ENCODE measurements around the gene CACNB1.
A peak's percentile ranks its signal among the peaks of the same experiment; 100 is the strongest.
"Not testable (repeated sequence)": the region's sequence is repeated elsewhere in the genome, so short reads cannot be mapped to it uniquely, and the experiment has no call there.

The CACNB1 gene

DNA sequence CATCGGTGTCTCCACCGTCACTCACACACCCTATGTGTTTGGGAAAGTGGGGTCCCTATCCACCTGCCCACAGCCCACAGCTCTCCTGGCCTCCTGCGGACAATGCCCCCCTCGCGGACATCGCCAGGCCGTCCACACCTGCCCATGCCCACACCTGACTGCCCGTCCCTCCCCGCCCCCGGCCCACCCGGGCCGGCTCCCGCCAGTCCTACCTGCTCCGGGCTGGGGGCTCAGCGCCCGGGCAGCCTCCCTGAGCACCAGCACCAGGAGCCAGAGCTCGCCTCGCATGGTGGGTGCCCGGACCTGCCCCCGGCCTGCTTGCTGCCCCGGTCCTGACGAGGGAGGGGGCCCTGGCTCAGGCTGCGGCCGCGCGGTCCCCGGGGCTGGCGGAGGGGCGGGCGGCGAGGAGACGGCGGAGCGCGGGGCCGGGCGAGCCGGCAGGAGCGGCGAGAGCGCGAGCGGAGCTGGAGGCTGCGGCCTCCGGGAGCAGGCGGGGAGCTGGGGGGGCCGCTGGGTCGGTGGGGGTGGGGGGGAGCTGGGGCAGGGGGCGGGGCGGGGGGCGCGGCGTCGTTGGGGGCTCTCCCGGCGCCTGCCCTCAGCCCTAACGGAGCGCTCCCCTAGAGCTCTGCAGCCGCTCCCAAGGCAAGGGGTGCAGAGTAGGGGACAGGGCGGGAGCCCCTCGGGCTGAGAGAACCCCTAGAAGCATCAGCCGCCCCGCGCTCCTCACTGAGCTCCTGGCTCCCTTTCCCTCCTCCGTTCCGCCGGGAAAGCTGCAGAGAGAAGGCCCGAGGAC, 46.1 kb downstream of the CACNB1 start, which contains the start of gene PLXDC1:
PLXDC1 (minus strand) TSS at position 488 of the 793 bp plus-strand sequence; CDS start at position 288, 200 bp downstream.
- DNase-seq (ENCODE audit: low spot score): no peak

DNA sequence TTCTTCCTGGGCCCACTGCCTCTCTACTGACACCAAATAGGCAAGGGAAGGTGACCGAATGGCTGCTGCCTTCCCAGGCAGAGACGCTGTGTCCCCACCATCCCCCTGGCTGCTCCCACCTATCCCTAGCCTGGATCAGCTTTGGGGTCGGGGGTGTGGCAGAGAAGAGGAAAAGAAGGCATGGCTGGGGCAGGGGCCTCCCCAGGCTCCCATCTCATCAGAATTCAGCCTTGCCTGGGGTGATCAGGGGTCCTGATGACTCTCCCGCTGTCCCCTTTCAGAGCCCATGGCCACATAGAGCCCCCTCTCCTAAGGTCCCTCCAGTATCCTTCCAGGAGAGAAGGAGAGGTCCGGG, 46.7 kb downstream of the CACNB1 start:
- no peak for DNase-seq (ENCODE audit: low spot score)

DNA sequence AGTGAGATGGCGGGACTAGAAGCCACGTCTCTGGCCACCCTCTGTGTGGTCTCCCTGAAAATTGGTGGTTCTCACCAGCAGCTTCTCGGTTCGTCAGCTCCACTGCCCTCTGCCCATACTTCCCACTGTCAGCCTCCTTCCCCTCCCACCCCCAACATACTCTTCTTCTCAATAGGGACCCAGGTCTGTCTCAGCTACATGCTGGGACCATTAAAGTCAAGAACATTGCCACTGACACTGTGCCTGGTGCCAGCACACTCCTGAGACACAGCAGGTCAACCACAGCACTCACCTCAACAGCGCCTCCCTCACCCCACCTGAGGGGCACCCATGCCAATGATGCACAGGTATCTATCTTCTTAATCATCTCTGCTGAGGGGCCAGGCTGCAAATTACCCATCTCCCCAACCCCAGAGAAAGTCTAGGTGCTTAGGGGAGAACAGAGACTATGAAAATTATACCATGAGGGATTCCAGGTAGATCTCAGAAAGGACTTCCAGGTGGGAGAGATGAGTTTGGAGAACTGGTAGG, 47.3 kb downstream of the CACNB1 start:
- no peak for DNase-seq (ENCODE audit: low spot score)

DNA sequence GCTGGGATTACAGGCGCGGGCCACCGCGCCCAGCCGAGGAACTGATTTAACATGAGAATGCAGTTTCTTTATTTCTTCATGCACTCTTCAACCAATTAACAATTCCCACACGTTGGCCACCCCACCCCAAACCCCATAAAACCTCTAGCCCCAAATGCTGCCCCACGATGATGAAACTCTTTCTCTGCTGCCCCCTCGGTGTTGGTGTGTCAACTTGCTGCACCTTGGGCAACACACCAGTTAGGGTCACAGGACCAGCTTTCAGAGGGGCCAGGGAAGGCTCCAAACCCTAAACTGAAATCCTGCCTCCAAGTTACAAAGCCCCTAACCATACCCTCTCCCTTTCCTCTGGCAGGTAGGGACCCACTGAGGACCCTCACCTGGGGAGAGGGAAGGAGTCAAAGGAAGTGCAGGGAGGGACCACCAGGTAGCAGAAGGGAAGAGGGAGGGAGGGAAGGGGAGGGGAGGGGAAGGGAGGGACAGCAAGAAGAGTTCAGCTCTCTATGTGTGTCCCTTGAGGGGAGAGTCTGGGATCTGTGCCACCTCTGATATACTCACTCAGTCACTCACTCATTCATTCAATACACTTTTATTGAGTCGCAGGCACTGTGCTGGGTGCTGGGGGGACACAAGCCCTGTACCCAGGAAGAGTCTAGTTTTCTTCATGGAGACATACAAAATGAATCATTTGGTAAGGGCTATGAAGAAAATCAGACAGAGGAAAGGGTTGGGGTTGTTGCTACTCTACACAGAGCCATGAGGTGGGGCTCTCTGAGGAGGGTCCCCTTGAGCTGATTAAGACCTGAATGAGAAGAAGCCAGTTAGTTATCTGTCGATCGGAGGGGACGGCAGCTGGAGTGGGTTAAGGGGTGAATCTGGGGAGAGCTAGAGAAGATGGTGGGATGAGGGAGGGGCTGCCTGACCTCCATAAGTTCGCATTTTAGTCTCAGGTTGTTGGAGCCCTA, 50.0 kb downstream of the CACNB1 start:
- no peak for DNase-seq (ENCODE audit: low spot score)

DNA sequence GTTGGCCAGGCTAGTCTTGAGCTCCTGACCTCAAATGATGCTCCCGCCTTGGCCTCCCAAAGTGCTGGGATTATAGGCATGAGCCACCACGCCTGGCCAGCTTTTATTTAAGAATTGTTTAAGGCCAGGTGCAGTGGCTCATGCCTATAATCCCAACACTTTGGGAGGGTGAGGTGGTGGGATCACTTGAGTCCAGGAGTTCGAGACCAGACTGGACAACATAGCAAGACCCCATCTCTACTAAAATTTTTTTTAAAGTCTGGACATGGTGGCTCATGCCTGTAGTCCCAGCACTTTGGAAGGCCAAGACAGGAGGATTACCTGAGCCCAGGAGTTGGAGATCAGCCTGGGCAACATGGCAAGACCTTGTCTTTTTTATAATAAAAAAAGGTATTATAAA, 51.2 kb downstream of the CACNB1 start:
- no peak for DNase-seq (ENCODE audit: low spot score)

DNA sequence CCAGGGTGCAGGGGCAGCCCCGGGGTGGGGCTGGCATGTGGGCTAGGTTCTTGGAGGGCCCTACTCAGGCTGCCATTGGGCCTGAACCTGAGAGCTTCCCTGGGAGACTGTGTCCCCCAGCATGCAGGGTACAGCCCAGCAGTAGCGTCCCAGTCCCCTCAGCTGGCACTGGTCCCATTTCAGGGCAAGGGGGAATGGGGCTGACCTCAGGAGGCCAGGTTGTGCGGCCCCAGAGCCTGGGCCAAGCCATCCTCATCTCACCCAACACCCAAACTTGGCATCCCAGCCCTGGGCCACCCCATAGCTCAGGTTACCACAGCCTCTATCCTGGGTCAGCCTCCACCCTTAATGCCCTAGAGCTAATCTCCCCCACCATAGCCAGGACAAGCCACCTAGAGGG, 52.3 kb downstream of the CACNB1 start:
- no peak for DNase-seq (ENCODE audit: low spot score)

DNA sequence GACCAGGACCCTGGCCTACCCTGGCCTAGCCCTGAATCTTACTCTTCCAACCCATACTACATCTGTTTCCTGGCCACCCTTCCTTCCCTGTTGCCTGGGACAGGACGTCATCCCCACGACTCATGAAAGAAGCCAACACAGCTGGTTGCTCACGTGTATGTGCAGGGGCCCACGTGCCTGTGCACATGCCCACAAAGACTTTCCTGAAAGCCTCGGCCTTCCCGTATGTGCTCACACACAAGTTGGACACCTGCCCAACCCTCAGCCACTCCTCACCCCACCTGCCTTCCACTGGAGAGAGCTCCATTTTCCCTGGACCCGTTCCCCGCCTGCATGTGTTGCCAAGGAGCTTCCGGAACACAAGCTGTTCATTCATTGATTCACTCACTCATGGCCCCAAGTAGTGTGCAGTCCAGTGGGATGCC, 53.0 kb downstream of the CACNB1 start:
- DNase-seq (ENCODE audit: low spot score): peak; percentile 93

DNA sequence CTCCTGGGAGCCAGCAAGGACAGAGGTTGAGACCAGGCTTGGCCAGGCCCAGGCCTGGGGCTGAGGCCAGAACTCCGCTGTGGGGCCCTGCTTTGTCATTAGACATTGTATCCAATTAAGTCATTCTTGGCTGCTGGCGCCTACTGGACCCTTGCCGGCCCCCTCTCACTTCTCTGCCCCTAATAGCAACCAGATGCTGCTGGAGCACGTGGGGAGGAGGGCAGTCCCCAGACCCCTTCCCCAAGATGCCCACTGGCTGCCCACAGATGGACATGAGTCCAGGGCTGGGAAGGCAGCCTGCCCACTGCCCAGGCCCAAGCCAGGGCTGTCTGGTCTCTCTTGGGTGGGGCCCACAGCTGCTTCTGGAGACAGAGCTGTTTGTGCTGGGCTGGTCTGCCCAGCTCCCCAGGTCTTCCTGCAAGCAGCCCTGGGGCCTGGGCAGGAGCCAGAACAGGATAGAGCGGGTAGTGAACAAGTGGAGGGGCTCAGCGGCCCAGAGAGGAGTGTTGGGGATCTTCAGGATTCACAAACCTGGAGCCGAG, 53.8 kb downstream of the CACNB1 start:
- peak; percentile 89 for DNase-seq (ENCODE audit: low spot score)

DNA sequence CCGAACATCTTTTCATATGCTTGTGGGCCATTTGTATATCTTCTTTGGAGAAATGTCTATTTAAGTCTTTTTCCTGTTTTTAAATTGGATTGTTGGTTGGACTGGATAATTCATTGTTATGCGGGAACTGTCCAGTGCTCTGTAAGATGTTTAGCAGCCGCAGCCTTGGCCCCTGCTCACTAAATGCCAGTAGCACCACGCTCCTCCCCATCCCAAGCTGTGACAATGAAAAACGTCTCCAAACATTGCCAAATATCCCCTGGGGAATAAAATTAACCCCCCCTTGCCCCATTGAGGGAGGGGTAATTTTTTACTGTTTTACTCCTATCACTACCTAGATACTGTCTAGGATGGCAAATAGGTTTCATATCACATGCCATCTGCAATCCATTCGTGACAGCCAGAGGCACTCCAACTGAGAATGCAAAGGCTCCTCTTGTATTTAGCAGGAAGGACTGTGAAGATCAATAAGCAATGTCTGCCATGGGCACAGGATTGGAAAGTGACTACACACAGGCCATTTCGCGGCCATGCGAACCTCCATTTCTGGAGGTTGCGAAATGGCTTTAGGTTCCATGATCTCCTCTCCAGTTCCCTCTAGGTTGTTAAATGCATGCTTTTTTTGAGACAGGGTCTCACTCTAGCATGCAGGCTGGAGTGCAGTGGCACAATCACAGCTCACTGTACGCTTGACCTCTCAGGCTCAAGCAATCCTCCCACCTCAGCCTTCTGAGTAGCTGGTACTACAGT, 55.4 kb downstream of the CACNB1 start:
- no peak for DNase-seq (ENCODE audit: low spot score)

DNA sequence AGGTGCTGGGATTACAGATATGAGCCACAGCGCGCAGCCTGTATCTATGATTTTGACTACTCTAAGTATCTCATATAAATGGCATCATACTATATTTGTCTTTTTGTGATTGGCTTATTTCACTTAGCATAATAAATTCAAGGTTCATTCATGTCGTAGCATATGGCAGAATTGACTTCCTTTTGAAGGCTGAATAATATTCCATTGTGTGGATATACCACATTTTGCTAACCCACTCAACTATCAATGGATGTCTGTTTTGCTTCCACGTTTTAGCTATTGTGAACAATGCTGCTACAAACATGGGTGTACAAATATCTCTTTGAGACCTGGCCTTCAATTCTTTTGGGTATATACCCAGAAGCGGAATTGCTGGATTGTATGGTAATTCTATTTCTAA, 56.2 kb downstream of the CACNB1 start:
- DNase-seq (ENCODE audit: low spot score): no peak

DNA sequence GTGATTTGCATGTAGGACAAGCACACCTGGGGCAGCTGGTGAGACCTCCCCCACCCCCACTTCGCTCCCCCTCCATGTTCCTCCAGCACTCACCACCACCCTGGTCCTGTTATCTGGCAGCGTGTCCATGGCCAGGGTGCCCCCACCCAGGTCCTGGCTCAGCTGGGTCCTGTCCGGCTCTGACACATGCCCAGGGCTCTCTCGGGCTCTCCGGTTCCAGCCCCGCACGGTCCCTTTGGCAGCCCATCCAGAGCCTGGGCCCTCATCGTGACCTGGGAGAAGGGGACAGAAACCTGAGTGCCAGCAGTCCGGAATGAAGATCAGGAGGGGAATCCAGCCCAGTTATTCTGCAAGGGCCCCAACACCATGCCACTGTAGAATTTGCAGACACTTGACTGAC, 57.9 kb downstream of the CACNB1 start:
- DNase-seq (ENCODE audit: low spot score): no peak

DNA sequence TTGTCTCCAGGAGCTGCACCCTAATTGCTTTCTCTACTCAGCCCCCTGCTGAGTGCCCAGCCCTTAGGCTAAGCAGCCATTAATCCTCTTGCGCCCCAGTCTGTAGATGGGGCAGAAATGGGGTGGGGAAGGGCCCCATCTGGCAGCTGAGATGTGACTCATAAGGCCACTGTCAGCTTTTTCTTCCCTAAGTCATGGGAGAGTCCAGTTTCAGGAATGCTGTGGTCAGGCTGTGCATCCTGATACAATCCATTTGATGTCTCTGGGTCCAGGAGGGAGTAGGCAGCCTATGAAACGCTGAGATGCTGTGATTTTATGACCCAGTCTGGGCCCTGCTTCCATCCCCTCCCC, 58.3 kb downstream of the CACNB1 start:
- DNase-seq (ENCODE audit: low spot score): no peak

DNA sequence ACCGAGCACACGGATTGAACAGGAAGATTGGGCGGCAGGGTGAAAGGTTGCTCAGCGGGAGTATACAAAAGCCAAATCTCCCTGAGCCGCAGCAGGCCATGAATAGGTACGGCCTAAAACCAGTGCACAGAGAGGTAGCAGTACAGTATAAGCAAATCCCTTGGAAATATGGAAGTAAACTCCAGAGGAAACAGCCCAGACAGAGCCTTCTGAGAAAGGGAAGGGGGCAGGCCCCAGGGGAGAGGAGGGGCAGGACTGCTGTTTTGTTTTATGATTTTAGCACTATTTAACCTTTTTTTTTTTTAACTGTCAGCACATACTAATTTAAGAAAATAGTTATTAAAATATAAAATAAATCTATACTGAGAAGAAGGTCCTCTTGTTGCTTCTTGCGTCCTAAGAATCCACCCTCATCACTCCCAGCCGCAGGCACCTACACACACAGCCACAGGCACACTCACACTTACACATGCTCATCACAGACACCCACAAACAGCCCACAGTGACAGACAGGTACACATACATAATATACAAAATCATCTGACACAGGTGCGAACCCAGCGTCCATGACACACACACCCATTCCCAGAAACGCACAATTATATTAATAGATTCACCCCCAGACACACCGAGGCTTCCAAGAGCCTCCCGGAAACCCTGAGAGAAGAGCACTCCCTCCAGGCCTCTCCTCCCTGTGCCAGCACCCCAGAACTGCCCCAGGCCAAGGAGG, 58.9 kb downstream of the CACNB1 start:
- DNase-seq (ENCODE audit: low spot score): no peak

DNA sequence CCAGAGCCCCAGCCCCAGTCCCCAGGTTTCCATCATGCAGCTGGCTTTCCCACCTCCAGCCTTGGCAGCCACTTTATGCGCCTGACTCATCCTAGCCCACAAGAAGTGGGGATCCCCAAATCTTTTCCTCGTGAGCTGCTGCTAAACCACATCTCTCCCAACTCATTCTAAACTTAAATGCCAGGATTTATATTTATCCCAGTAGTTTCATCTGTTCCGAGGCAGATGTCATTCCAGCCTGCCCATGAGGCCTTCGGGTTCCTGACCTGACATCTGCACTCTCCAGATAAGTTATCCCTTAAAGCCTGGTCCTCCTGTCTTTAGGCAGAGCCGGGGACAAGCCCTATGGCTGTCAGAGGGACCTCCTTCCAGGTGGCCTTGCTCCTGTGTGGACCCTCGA, 62.6 kb downstream of the CACNB1 start:
- no peak for DNase-seq (ENCODE audit: low spot score)

DNA sequence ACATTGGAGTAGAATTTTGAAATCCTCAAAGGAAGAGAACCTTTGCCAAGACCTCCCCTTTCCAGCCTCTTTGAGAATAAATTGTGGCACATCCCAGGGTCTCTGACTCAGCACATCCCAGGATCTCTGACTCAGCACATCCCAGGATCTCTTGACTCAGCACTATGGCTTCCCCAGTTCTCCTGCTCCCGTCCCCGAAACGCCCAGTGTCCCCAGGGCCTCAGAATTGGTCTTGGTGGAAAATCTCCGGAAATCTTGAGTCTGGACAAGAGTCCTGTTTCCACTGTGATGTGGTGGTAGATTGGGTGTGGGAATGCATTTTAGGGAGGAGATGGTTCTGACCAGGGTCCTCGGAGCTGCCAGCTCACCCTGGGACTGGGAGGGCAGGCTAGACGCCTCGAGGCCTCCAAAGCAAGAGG, 65.3 kb downstream of the CACNB1 start:
- no peak for DNase-seq (ENCODE audit: low spot score)

DNA sequence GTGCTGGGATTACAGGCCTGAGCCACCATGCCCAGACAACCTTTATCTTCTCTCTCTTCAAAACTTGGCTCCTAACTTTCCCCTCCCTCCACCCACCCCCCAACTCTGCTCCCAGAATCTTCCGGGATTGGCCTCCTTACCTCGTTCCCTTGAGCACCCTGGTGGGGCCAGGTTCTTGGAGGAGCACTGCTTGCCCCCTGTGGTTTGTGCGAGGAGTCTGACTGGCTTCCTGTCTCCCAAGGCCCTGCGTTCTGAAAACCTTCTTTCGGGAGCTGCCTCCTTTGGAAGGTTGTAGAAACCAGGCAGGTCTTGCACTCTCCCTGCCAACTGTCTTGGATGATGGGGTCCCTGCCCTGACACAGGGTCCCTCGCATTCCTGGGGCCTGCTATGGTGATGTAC, 65.9 kb downstream of the CACNB1 start:
- DNase-seq (ENCODE audit: low spot score): no peak

DNA sequence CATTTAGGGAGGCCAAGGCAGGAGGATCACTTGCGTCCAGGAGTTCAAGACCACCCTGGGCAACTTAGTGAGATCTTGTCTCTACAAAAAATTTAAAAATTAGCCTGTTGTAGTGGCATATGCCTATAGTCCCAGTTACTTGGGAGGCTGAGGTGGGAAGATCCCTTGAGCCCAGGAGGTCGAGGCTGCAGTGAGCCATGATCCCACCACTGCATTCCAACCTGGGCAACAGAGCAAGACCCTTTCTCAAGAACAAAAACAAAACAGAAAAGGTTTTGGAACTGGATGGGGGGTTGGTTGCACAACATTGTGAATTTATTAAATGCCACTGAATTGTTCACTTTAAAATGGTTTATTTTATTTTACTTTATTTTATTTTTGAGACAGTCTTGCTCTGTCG, 67.3 kb downstream of the CACNB1 start:
- DNase-seq (ENCODE audit: low spot score): no peak

DNA sequence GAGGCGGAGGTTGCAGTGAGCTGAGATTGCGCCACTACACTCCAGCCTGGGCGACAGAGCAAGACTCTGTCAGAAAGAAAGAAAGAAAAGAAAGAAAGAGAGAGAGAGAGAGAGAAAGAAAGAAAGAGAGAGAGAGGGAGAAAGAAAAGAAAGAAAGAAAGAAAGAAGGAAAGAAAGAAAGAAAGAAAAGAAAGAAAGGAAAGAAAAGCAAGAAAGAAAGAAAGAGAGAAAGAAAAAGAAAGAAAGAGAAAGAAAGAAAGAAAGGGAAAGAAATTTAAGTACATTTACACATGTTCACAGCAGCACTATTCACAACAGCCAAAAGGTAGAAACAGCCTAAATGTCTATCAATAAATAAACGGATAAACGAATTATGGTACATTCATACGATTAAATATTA, 67.9 kb downstream of the CACNB1 start:
- DNase-seq (ENCODE audit: low spot score): not testable (repeated sequence)

DNA sequence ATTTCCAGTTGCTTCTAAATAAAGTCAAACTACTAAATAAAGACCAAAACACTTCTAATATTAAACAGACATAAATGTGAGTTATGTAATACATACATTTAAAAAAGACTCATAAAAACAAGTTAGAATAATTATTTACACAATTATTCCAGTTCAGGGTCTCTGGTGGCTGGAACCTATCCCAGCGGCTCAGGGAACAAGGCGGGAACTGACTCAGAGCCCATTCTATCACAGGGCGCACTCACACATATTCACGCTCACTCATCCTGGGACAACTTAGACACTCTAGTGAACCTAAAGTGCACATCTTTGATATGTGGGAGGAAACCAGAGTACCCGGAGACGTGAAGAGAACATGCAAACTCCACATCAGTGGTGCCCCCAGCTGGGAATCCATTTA, 71.0 kb downstream of the CACNB1 start:
- DNase-seq (ENCODE audit: low spot score): no peak

DNA sequence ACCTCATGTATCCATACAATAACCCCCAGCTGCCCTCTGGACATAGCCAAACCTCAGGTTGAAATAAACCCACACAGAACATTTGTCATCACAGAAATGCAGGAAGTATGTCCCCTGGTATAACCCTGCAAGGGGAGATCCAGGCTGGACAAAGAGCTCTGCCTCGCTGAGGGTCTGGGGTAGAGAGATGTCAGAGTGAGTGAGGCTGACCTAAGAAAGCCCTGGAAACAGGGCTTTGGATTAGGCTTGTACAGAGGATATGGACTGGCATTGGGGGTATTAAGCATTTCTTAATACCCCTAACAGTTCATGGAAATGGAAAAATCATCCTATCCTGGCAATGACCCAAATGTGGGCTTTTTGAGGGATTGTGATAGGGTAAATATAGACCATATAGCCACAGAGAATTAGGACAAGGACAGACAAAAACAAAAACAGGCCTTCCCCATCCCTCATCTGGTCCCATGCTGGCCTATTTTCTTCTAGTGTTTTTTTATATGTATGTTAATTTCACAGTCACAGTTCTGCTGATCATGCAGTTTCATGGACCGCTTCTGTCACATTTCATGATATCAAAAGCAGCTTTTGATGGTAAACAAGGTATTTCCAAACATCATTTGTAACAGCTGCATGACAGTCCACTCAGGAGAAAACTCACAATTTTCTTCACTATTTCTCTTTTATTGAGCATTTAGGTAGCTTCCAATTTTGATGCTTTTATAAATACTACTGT, 72.2 kb downstream of the CACNB1 start:
- DNase-seq (ENCODE audit: low spot score): no peak

Data from left forelimb (tissue), 1 donor.